Measurements from ENCODE around the gene SP140.
"Not testable (repeated sequence)": the region's sequence is repeated elsewhere in the genome, so short reads cannot be mapped to it uniquely, and the experiment has no call there.

SP140 gene

GRCh38 chr2:230295192-230295591, 69.7 kb downstream of the SP140 start:
- DNase-seq = no peak

GRCh38 chr2:230296917-230297316, 71.4 kb downstream of the SP140 start:
- DNase-seq = no peak

- no peak for DNase-seq
Measured at GRCh38 chr2:230299618-230300017, 74.1 kb downstream of the SP140 start.

- no peak for DNase-seq
Measured at GRCh38 chr2:230305416-230306275, 80.1 kb downstream of the SP140 start.

GRCh38 chr2:230306474-230306873, 80.9 kb downstream of the SP140 start:
- DNase-seq = no peak

GRCh38 chr2:230307485-230307884, 81.9 kb downstream of the SP140 start:
- no peak for DNase-seq

- no peak for DNase-seq
Measured at GRCh38 chr2:230308402-230309000, 83.0 kb downstream of the SP140 start.

GRCh38 chr2:230310792-230311191, 85.3 kb downstream of the SP140 start:
- DNase-seq = not testable (repeated sequence)

GRCh38 chr2:230311634-230312033, 86.1 kb downstream of the SP140 start:
- not testable (repeated sequence) for DNase-seq

GRCh38 chr2:230312638-230313037, 87.1 kb downstream of the SP140 start:
- DNase-seq = peak; percentile 29

- DNase-seq = no peak
Measured at GRCh38 chr2:230317366-230317765, 91.8 kb downstream of the SP140 start.

GRCh38 chr2:230318190-230319121, 92.9 kb downstream of the SP140 start:
- DNase-seq = no peak

- DNase-seq = no peak
Measured at GRCh38 chr2:230319211-230319862, 93.8 kb downstream of the SP140 start.

GRCh38 chr2:230321031-230321430, 95.5 kb downstream of the SP140 start:
- DNase-seq = no peak

- DNase-seq = no peak
Measured at GRCh38 chr2:230322561-230323384, 97.2 kb downstream of the SP140 start.

- DNase-seq = no peak
Measured at GRCh38 chr2:230323385-230324106, 98.0 kb downstream of the SP140 start.

GRCh38 chr2:230324503-230324902, 99.0 kb downstream of the SP140 start:
- no peak for DNase-seq

GRCh38 chr2:230325316-230326243, 100.0 kb downstream of the SP140 start:
- DNase-seq = no peak

- DNase-seq = peak; percentile 80
Measured at GRCh38 chr2:230326453-230327417, 101.2 kb downstream of the SP140 start, which contains the start of gene SP140L. SP140L (plus strand) TSS chr2:230327193; CDS start chr2:230327270, 77 bp downstream.

Data from fibroblast of upper back skin (primary cell).